H1 (cell line): ENCODE results near the gene SHISAL1. TPM values are rescaled to one million over a fixed set of nuclear protein-coding genes. Genes with fewer than 3 reads are reported as not detected.

Experiments
- CTCF ChIA-PET: fragments of 300-600 bp; sonication (Branson Sonifier 250); formaldehyde crosslinking; loops from one replicate; lab custom pipeline; 2021; ENCODE audit not compliant: partially characterized antibody; lab: Charles Lee
- POLR2A ChIA-PET: fragments of 300-600 bp; sonication (Branson Sonifier 250); formaldehyde crosslinking; loops from one replicate; lab custom pipeline; 2021; ENCODE audit warnings: inconsistent platforms; ENCODE audit not compliant: partially characterized antibody; lab: Charles Lee
- DNase-seq, 2 experiments: peaks; one replicate each; pipeline versions ENCODE4 v3.0.0 to v3.0.0-alpha.2; 2010 to 2022; ENCODE audit warnings: low spot score in 2 of 2, low read depth in 1 of 2, mixed read lengths in 1 of 2
- FAIRE-seq: peaks from 2 replicates; lab custom pipeline; 2011; peaks lifted over from hg19 to GRCh38; lab: Jason Lieb, UNC
- H2AFZ ChIP-seq: 2 replicates; pipeline ENCODE4 v1.8.1; 2012; ENCODE audit warnings: low read length, inconsistent platforms
- H2AK5ac ChIP-seq: 2 replicates; pipeline ENCODE4 v1.6.1; 2013; ENCODE audit warnings: low read depth, low read length
- H2BK120ac ChIP-seq: replicated peaks from 2 replicates; pipeline ENCODE3; 2013; ENCODE audit warnings: low read depth, low read length, inconsistent platforms
- H2BK12ac ChIP-seq: 2 replicates; pipeline ENCODE4 v1.6.1; 2013; ENCODE audit warnings: low read depth, low read length
- H2BK15ac ChIP-seq: 2 replicates; pipeline ENCODE4 v1.6.1; 2013; ENCODE audit warnings: low read length
- H2BK20ac ChIP-seq: 2 replicates; pipeline ENCODE4 v1.6.1; 2013; ENCODE audit warnings: low read length
- H2BK5ac ChIP-seq: 2 replicates; pipeline ENCODE4 v1.6.1; 2013; ENCODE audit warnings: low read depth, low read length
- H3K14ac ChIP-seq: 2 replicates; pipeline ENCODE4 v1.6.1; 2013; ENCODE audit warnings: inconsistent platforms; ENCODE audit not compliant: insufficient read length
- H3K18ac ChIP-seq: 2 replicates; pipeline ENCODE4 v1.6.1; 2013; ENCODE audit warnings: low read length; ENCODE audit errors: extremely low read depth
- H3K23ac ChIP-seq: 2 replicates; pipeline ENCODE4 v1.6.1; 2013; ENCODE audit warnings: inconsistent platforms; ENCODE audit not compliant: insufficient read length
- H3K23me2 ChIP-seq: 2 replicates; pipeline ENCODE4 v1.6.1; 2013; ENCODE audit warnings: low read depth, low read length
- H3K27ac ChIP-seq: 2 replicates; pipeline ENCODE4 v1.6.1; 2011; ENCODE audit warnings: low read depth, low read length, inconsistent platforms
- H3K27me3 ChIP-seq, 4 experiments: replicated peaks in 1 of 4; 1 replicate in 1 of 4; 2 replicates in 3 of 4; pipeline versions ENCODE4 v1.6.1 to v1.8.1; 2011 to 2013; ENCODE audit warnings: low read length in 3 of 4, mild to moderate bottlenecking in 3 of 4, inconsistent platforms in 2 of 4, mixed read lengths in 2 of 4, moderate library complexity in 1 of 4; ENCODE audit not compliant: control insufficient read depth in 3 of 4, insufficient read depth in 3 of 4; ENCODE audit errors: extremely low read depth in 1 of 4
- H3K36me3 ChIP-seq, 4 experiments: 2 replicates each; pipeline versions ENCODE4 v1.6.1 to v1.8.1; 2011 to 2013; ENCODE audit warnings: mild to moderate bottlenecking in 4 of 4, low read length in 3 of 4, moderate library complexity in 2 of 4, control low read depth in 1 of 4, inconsistent platforms in 1 of 4; ENCODE audit not compliant: insufficient read depth in 4 of 4, control insufficient read depth in 2 of 4
- H3K4ac ChIP-seq: replicated peaks from 2 replicates; pipeline ENCODE3; 2013; ENCODE audit warnings: low read length, low read depth, mixed read lengths, inconsistent platforms; ENCODE audit not compliant: insufficient read length
- H3K4me1 ChIP-seq, 4 experiments: replicated peaks in 1 of 4; 1 replicate in 1 of 4; 2 replicates in 3 of 4; pipeline versions ENCODE4 v1.6.1 to v1.8.1; 2011 to 2013; ENCODE audit warnings: low read length in 3 of 4, inconsistent platforms in 2 of 4, mixed read lengths in 1 of 4; ENCODE audit not compliant: insufficient read depth in 4 of 4, control insufficient read depth in 3 of 4
- H3K4me2 ChIP-seq, 2 experiments: 2 replicates each; pipeline versions ENCODE4 v1.6.1 to v1.8.1; 2011 to 2013; ENCODE audit warnings: low read depth in 2 of 2, low read length in 2 of 2, control low read depth in 1 of 2, inconsistent platforms in 1 of 2, mild to moderate bottlenecking in 1 of 2; ENCODE audit not compliant: insufficient read depth in 1 of 2
- H3K4me3 ChIP-seq, 4 experiments: fragments of 200-600, 300-600 bp in 1 of 4; sonication (generic), shearing (Covaris generic), sonication (Bioruptor Twin) in 1 of 4; 2 replicates each; pipeline versions ENCODE4 v1.5.1 to v1.8.1; 2011 to 2016; ENCODE audit warnings: low read length in 4 of 4, low read depth in 3 of 4, control low read depth in 2 of 4, inconsistent platforms in 2 of 4, mild to moderate bottlenecking in 2 of 4, mixed read lengths in 1 of 4, moderate library complexity in 1 of 4; ENCODE audit not compliant: insufficient read depth in 2 of 4; ENCODE audit errors: extremely low read depth in 1 of 4
- H3K56ac ChIP-seq: replicated peaks from 2 replicates; pipeline ENCODE3; 2013; ENCODE audit warnings: low read depth, mild to moderate bottlenecking, mixed read lengths, low read length, inconsistent platforms; ENCODE audit not compliant: insufficient read length
- H3K79me1 ChIP-seq: 2 replicates; pipeline ENCODE4 v1.6.1; 2013; ENCODE audit warnings: low read depth, low read length, control low read depth
- H3K79me2 ChIP-seq, 2 experiments: 2 replicates each; pipeline versions ENCODE4 v1.6.1 to v1.8.1; 2012 to 2013; ENCODE audit warnings: low read length in 2 of 2, mild to moderate bottlenecking in 2 of 2, inconsistent platforms in 1 of 2; ENCODE audit not compliant: insufficient read depth in 2 of 2, control insufficient read depth in 1 of 2
- H3K9ac ChIP-seq, 4 experiments: replicated peaks in 1 of 4; 1 replicate in 1 of 4; 2 replicates in 3 of 4; pipeline versions ENCODE4 v1.6.1 to v1.8.1; 2011 to 2013; ENCODE audit warnings: low read depth in 3 of 4, low read length in 3 of 4, control low read depth in 2 of 4, mild to moderate bottlenecking in 2 of 4, moderate library complexity in 2 of 4, inconsistent platforms in 1 of 4; ENCODE audit errors: extremely low read depth in 1 of 4
- H3K9me3 ChIP-seq, 2 experiments: 2 replicates each; pipeline versions ENCODE4 v1.6.1 to v1.8.1; 2012 to 2013; ENCODE audit warnings: mild to moderate bottlenecking in 2 of 2, moderate library complexity in 2 of 2, control low read depth in 1 of 2, inconsistent platforms in 1 of 2, low read depth in 1 of 2, low read length in 1 of 2, mixed read lengths in 1 of 2; ENCODE audit not compliant: insufficient read depth in 2 of 2
- H4K20me1 ChIP-seq, 2 experiments: replicated peaks in 1 of 2; 2 replicates each; pipeline versions ENCODE3 to v1.8.1; 2011 to 2013; ENCODE audit warnings: inconsistent platforms in 2 of 2, low read length in 2 of 2, mild to moderate bottlenecking in 1 of 2; ENCODE audit not compliant: insufficient read depth in 2 of 2, control insufficient read depth in 1 of 2
- H4K5ac ChIP-seq: 2 replicates; pipeline ENCODE4 v1.6.1; 2013; ENCODE audit warnings: low read length, low read depth, mixed read lengths, inconsistent platforms; ENCODE audit not compliant: insufficient read length
- H4K8ac ChIP-seq: 2 replicates; pipeline ENCODE4 v1.8.0; 2013; ENCODE audit warnings: mild to moderate bottlenecking, moderate library complexity, low read length, inconsistent platforms; ENCODE audit not compliant: insufficient read depth; ENCODE audit errors: extremely low read depth
- H4K91ac ChIP-seq: replicated peaks from 2 replicates; pipeline ENCODE3; 2013; ENCODE audit warnings: low read length, mixed read lengths, inconsistent platforms; ENCODE audit not compliant: insufficient read length
- BCL11A ChIP-seq, 2 experiments: IDR thresholded peaks; one replicate each; pipeline ENCODE4 v1.6.1; 2011; ENCODE audit warnings: low read depth in 2 of 2, low read length in 2 of 2, mild to moderate bottlenecking in 2 of 2
- EZH2 ChIP-seq: fragments of 200-600 bp; sonication (generic); IDR thresholded peaks from 2 replicates; pipeline ENCODE4 v1.7.1; 2012; ENCODE audit warnings: low read depth, mild to moderate bottlenecking, moderate library complexity, low read length, inconsistent platforms; ENCODE audit not compliant: severe bottlenecking
- GTF2F1 ChIP-seq: IDR thresholded peaks from 2 replicates; pipeline ENCODE4 v1.6.1; 2012; ENCODE audit warnings: low read depth, low read length, improper control_type of control experiment, borderline replicate concordance
- MAX ChIP-seq: IDR thresholded peaks from 2 replicates; pipeline ENCODE4 v1.6.1; 2012; ENCODE audit warnings: inconsistent platforms
- NANOG ChIP-seq: IDR thresholded peaks from 2 replicates; pipeline ENCODE4 v1.6.1; 2011; ENCODE audit warnings: low read length, low read depth, mild to moderate bottlenecking, inconsistent platforms; ENCODE audit not compliant: insufficient read depth, poor library complexity, severe bottlenecking
- RXRA ChIP-seq: IDR thresholded peaks from 2 replicates; pipeline ENCODE4 v1.6.1; 2011; ENCODE audit warnings: low read depth, mild to moderate bottlenecking, low read length, moderate library complexity; ENCODE audit not compliant: insufficient read depth
- SP1 ChIP-seq: IDR thresholded peaks from 2 replicates; pipeline ENCODE4 v1.6.1; 2011; ENCODE audit warnings: low read depth, low read length
- TAF7 ChIP-seq: optimal IDR thresholded peaks from 2 replicates; pipeline ENCODE3; 2011; ENCODE audit warnings: low read depth, mild to moderate bottlenecking, inconsistent platforms, low read length, moderate library complexity, borderline replicate concordance
- TCF12 ChIP-seq: IDR thresholded peaks from 2 replicates; pipeline ENCODE4 v1.6.1; 2011; ENCODE audit warnings: low read depth, mild to moderate bottlenecking, low read length
- WGBS, 2 experiments: shearing (Covaris generic) in 1 of 2; methylation state at CpG; one replicate each; pipeline versions ENCODE4 v1.1.6 to v1.1.7; 2013 to 2015; ENCODE audit warnings: low lambda C conversion rate in 2 of 2, mixed read lengths in 2 of 2, inconsistent platforms in 1 of 2, low coverage in 1 of 2, missing lambda C conversion rate in 1 of 2; ENCODE audit not compliant: insufficient replicate concordance in 2 of 2, insufficient coverage in 1 of 2, insufficient read length in 1 of 2; ENCODE audit errors: extremely low coverage in 1 of 2, missing lambda C conversion rate in 1 of 2; 5-methylcytosine and 5-hydroxymethylcytosine counted together
- polyA plus RNA-seq, 7 experiments: library from polyadenylated mRNA; depleted of rRNA in 3 of 7; stranded (reverse) in 5 of 7; unstranded in 2 of 7; fragments of >200 nt in 5 of 7; fragments of 200-250 nt in 2 of 7; gene quantifications; 1 replicate in 5 of 7; 2 replicates in 1 of 7; 4 replicates in 1 of 7; pipeline versions ENCODE4 v1.2.1 to v1.2.3, GENCODE V29; 2011 to 2013; ENCODE audit warnings: missing spikeins in 2 of 7, mixed read lengths in 2 of 7
- total RNA-seq: library from RNA; stranded (reverse); fragmentation: NEBNext Ultra II Directional; extraction: Animal tissue kit (Norgen Biotek cat#: 25700); gene quantifications from 2 replicates; pipeline ENCODE4 v1.2.1, GENCODE V29; 2021

SHISAL1 gene
- total and polyA plus RNA-seq, 2 of the 8 experiments (the other 6 are each of a cell fraction or from before 2014, with no cell fraction given) = 3.7 to 5.8 TPM

GRCh38 chr22:44293034-44293433, 19.7 kb downstream of the SHISAL1 start:
- no peak overlapping the region for H3K14ac ChIP-seq
- CTCF ChIA-PET = interaction anchor here (0.9 kb wide), 1 partner anchor 34 kb away, joined by 4 read pairs; no protein-coding TSS in a partner anchor
- no peaks in the 10 kb centered on the region for H3K79me1 ChIP-seq
- no peak overlapping the region for H2BK20ac ChIP-seq
- no peak overlapping the region for H4K5ac ChIP-seq
- WGBS, 2 experiments = 88% methylated on average over 11 of the region's 12 CpGs; no CpG with 5 or more reads in 1 of the 2 experiments
- H2AFZ ChIP-seq = no peak overlapping the region
- H3K9ac ChIP-seq = no peak overlapping the region
- H3K36me3 ChIP-seq = no peaks in the 10 kb centered on the region
- DNase-seq = no peak
- no peaks in the 10 kb centered on the region for H3K79me2 ChIP-seq
- H2BK120ac ChIP-seq = no peak overlapping the region
- peaks cover 2 to 19% (median 10%) of the 10 kb centered on the region in 4 experiments for H3K4me1 ChIP-seq
- TF ChIP-seq RXRA = no peak
- no peak for TF ChIP-seq MAX
- no peak for TF ChIP-seq TCF12
- no peak for TF ChIP-seq NANOG
- no peak for TF ChIP-seq TAF7
- no peak for TF ChIP-seq BCL11A (IDR thresholded peaks at IDR 0.05; ENCODE audit: low read depth in 2 of 2, low read length in 2 of 2)
- TF ChIP-seq EZH2 = no peak
- no peak for TF ChIP-seq GTF2F1
- no peak for TF ChIP-seq SP1
- TF ChIP-seq, all 59 proteins: peak for 0
- H2BK12ac ChIP-seq = 0 out of 2 replicates have a peak overlapping the region, but pooled peaks have one; percentile 68
- peaks cover 2 to 4% of the 10 kb centered on the region in 2 experiments; a peak in 1 of 4 replicates for H3K9me3 ChIP-seq
- no peak overlapping the region for H4K8ac ChIP-seq
- H2BK15ac ChIP-seq = 0 out of 2 replicates have a peak overlapping the region, but pooled peaks have one; percentile 46
- no peak for FAIRE-seq
- no peak overlapping the region for H3K56ac ChIP-seq
- H3K4me3 ChIP-seq = no peak overlapping the region
- H3K27ac ChIP-seq = no peak overlapping the region
- no peaks in the 10 kb centered on the region; a peak in 1 of 7 replicates for H3K27me3 ChIP-seq
- H2AK5ac ChIP-seq = no peak overlapping the region
- H4K91ac ChIP-seq = peak overlapping the region; percentile 16
- H3K23ac ChIP-seq = no peak overlapping the region
- H4K20me1 ChIP-seq = no peaks in the 10 kb centered on the region
- H3K18ac ChIP-seq = no peak overlapping the region
- no peak overlapping the region for H3K4ac ChIP-seq
- H2BK5ac ChIP-seq = 0 out of 2 replicates have a peak overlapping the region, but pooled peaks have one; percentile 56
- no peak overlapping the region for H3K4me2 ChIP-seq
- POLR2A ChIA-PET = interaction anchor here (0.6 to 1.2 kb wide), 2 partner anchors 9 to 87 kb away, joined by 3 read pairs; no protein-coding TSS in a partner anchor
- H3K23me2 ChIP-seq = no peaks in the 10 kb centered on the region
